Stimulated activated CD4-positive, alpha-beta T cell treated with anti-CD3 and anti-CD28 coated beads, TNF-alpha, amount 100 ng/mL, for 48 hours (primary cell): ENCODE measurements around the gene AKR1C1.
"Not testable (repeated sequence)": the region's sequence is repeated elsewhere in the genome, so short reads cannot be mapped to it uniquely, and the experiment has no call there.

Source experiments
- DNase-seq, 3 donors: peaks; one replicate each; pipeline ENCODE4 v3.0.0-alpha.2; 2020; ENCODE audit warnings: low read depth in 3 of 3

AKR1C1 gene

GRCh38 chr10:4983615-4984216 lies 20.5 kb downstream of the AKR1C1 start:
- DNase-seq = no peak

- no peak for DNase-seq
Observed at GRCh38 chr10:4984223-4984622, 21.0 kb downstream of the AKR1C1 start.

- DNase-seq = no peak
Observed at GRCh38 chr10:4984971-4985594, 21.9 kb downstream of the AKR1C1 start.

- DNase-seq = not testable (repeated sequence)
Observed at GRCh38 chr10:4988000-4988641, 24.9 kb downstream of the AKR1C1 start.

- no peak for DNase-seq
Observed at GRCh38 chr10:4990217-4990616, 27.0 kb downstream of the AKR1C1 start.

GRCh38 chr10:4991463-4991862 lies 28.2 kb downstream of the AKR1C1 start:
- not testable (repeated sequence) for DNase-seq

GRCh38 chr10:4992564-4992963 lies 29.3 kb downstream of the AKR1C1 start:
- DNase-seq = not testable (repeated sequence)

- DNase-seq = not testable (repeated sequence)
Observed at GRCh38 chr10:4994260-4994659, 31.0 kb downstream of the AKR1C1 start.

GRCh38 chr10:4998671-4999070 lies 35.5 kb downstream of the AKR1C1 start:
- no peak for DNase-seq

GRCh38 chr10:5002013-5002727 lies 39.0 kb downstream of the AKR1C1 start:
- no peak for DNase-seq

GRCh38 chr10:5003127-5004029 lies 40.2 kb downstream of the AKR1C1 start, which contains the start of gene AKR1C2:
Gene AKR1C2, minus strand, starts transcription at chr10:5003857. Its CDS starts 22 bp downstream, at chr10:5003835.
- DNase-seq = not testable (repeated sequence)

- DNase-seq = not testable (repeated sequence)
Observed at GRCh38 chr10:5004030-5004385, 40.8 kb downstream of the AKR1C1 start.

- not testable (repeated sequence) for DNase-seq
Observed at GRCh38 chr10:5004501-5004900, 41.3 kb downstream of the AKR1C1 start.

GRCh38 chr10:5008857-5009548 lies 45.8 kb downstream of the AKR1C1 start:
- not testable (repeated sequence) for DNase-seq

GRCh38 chr10:5010043-5010442 lies 46.8 kb downstream of the AKR1C1 start:
- not testable (repeated sequence) for DNase-seq

GRCh38 chr10:5011392-5011791 lies 48.2 kb downstream of the AKR1C1 start:
- not testable (repeated sequence) for DNase-seq

- no peak for DNase-seq
Observed at GRCh38 chr10:5012595-5012994, 49.4 kb downstream of the AKR1C1 start.

GRCh38 chr10:5013385-5013784 lies 50.2 kb downstream of the AKR1C1 start:
- no peak for DNase-seq

GRCh38 chr10:5014200-5014910 lies 51.1 kb downstream of the AKR1C1 start:
- DNase-seq = not testable (repeated sequence)

GRCh38 chr10:5014936-5015335 lies 51.7 kb downstream of the AKR1C1 start:
- no peak for DNase-seq
